Astrocyte (in vitro differentiated cells and primary cell): ENCODE measurements around the gene PCSK4.

ENCODE experiments used
- CTCF ChIP-seq: IDR thresholded peaks from 2 replicates; pipeline ENCODE4 v1.5.1; 2011; ENCODE audit warnings: low read depth, mild to moderate bottlenecking, inconsistent platforms, low read length, moderate library complexity; ENCODE audit not compliant: insufficient read depth
- EZH2 ChIP-seq: IDR thresholded peaks from 2 replicates; pipeline ENCODE4 v1.6.1; 2012; ENCODE audit warnings: mild to moderate bottlenecking, low read length, inconsistent platforms; ENCODE audit not compliant: insufficient read depth

- TF ChIP-seq CTCF (no peak), EZH2 (peak; percentile 98)
Observed at GRCh38 chr19:1446713-1447481, 43.3 kb downstream of the PCSK4 start.
